ENCODE measurements around the gene ECHS1.

Gene ECHS1

DNA sequence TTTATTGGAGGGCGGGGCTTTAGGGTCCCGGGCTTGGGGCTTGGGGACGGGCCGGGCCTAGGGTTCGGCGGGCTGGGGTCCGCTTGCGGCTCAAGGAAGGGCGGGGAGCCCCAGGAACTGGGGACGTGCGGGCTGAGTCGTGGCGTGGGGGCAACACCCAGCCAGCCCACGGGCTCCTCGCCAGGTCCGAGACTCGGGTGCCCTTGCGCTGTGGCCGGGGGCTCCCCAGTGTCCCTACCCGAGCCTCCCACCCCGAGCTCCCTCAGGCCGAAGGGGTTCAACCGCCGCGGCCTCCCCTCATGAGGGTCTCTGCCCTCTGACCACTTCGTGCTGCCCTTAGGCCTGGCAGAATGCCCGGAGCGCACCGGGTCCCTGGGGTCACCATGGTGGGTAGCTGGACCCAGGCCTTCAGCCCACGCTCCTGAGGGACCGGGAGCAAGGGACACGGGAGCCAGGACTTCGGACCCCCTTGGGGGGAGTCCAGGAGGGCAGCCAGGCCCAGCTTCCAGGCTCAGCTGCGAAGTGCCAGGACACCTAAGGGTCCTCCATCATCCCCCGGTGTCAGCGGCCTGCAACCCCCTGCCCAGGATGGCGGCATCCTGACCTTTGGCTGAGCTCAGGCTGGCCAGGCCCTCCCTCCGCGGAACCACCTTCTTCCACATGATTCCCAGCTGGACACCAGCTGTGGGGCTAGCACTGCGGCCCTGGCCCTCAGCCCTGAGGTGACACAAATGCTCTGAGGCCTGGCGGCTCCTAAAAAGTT lies 14.8 kb downstream of the ECHS1 start:
- DNase-seq (ENCODE audit: low read depth in 2 of 2): no peak

DNA sequence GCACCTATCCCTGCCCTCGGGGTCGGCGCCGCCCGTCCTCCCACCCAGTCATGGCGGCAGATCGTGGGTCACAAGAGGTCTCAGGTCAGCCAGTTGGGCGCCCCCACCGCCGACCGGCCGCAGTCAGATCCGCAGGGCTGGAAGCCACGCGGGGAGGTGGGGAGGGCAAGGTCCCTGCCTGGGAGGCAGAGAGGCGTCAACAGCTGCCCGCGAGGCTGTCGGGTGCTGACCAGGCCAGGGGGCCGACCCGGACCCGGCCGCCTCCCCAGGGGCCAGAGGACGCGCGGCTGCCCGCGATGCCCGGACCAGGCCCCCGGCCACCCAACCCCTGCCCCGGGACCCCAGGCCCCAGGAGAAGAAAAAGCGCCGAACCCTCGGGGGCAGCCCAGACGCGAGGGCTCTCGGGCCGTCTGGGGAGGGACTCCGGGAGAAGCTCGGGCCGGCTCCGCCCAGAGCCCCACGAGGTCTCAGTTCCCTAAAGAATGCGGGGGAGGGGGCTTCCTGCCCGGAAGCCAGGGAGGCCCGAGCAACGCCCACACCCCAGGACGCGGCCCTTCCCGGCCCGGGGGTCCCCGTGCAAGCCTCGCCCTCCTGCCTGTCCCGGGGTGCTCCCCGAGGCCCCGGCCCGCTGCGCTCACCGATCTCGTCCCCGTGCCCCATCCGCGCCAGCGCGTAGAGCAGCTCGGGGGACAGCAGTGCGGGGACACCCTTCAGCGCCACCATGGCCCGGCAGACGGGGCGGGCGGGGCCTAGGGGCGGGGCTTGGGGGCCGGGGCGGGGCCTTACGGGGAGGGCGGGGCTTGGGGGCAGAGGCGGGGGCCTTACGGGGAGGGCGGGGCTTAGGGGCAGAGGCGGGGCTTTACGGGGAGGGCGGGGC lies 15.6 kb downstream of the ECHS1 start, which contains the start of gene FUOM:
FUOM (minus strand) TSS at position 735 of the 877 bp plus-strand sequence; CDS start at position 723, 12 bp downstream.
- peak; percentile 50 to 64 for DNase-seq (ENCODE audit: low read depth in 2 of 2)

GRCh38 chr10:133356549-133357284 lies 16.4 kb downstream of the ECHS1 start:
- no peak for DNase-seq (ENCODE audit: low read depth in 2 of 2)

- DNase-seq (ENCODE audit: low read depth in 2 of 2): no peak
Observed at GRCh38 chr10:133355991-133356390, 17.2 kb downstream of the ECHS1 start.

- DNase-seq (ENCODE audit: low read depth in 2 of 2): no peak
Observed at GRCh38 chr10:133355266-133355665, 17.9 kb downstream of the ECHS1 start.

DNA sequence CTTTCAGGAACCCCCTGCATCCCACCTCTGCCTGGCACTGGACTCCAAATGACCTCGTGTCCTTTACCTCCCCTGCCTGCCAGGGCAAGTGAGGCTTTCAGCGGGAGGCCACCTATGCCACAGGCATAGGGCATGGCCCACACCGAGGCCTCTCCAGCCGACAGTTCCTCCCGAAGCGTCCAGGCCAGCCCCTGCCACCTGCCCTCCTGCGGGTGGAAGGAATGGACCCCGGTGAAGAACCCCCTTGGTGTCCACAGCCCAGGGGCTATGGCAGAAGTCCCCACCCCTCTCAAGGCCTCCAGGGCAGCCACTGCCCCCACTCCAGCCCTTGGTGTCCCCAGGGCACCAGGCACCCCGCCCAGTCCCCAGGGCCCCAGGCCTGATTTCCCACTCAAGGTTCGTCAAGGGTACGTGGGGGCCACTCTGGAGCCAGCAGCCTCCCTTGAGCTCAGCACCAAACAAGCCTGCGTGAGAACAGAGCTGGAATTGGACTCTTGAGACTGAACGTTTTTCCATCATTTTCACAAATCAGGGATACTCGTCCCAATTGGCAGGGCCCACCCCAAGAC lies 18.4 kb downstream of the ECHS1 start:
- no peak for DNase-seq (ENCODE audit: low read depth in 2 of 2)

GRCh38 chr10:133353988-133354605 lies 19.1 kb downstream of the ECHS1 start:
- no peak for DNase-seq (ENCODE audit: low read depth in 2 of 2)

- no peak for DNase-seq (ENCODE audit: low read depth in 2 of 2)
Observed at GRCh38 chr10:133353202-133353959, 19.8 kb downstream of the ECHS1 start.

- DNase-seq (ENCODE audit: low read depth in 2 of 2): no peak
Observed at GRCh38 chr10:133351408-133352318, 21.5 kb downstream of the ECHS1 start.

- no peak for DNase-seq (ENCODE audit: low read depth in 2 of 2)
Observed at GRCh38 chr10:133350950-133351329, 22.2 kb downstream of the ECHS1 start.

GRCh38 chr10:133350283-133350949 lies 22.7 kb downstream of the ECHS1 start:
- DNase-seq (ENCODE audit: low read depth in 2 of 2): no peak

DNA sequence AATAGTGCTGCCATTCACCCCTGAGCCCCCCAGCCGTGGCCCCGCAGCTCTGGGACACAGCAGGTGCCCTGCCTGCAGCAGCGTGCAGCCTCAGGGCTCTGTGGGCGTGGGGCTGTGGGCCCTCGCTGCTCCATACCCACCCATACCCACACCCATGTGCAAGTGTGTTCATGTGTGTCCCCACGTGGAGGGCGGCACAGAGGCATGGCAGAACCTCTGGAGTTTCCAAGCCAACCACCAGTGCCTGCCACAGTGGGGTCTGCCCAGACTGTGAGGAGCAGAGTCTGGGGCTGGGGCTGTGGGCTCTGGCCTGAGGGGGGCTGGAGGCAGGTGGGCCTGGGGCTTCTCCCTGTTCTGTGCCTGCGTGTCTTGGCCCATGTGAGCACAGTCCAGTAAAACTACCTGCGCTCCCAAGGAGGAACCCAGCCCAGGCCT lies 23.6 kb downstream of the ECHS1 start:
- no peak for DNase-seq (ENCODE audit: low read depth in 2 of 2)

DNA sequence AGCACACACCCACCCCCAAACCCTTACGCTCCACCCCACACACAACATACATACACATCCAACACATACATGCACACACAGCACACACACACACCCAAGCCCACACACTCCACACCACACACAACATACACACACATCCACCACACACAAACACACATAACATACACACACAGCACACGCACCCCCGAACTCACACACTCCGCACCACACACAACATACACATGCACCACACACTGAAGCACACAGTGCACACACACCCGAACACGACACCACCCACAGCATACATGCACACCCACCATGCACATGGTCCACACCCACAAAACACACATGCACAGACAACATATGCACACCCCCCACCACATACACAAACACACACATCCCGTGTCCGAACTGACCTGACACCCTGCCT lies 24.0 kb downstream of the ECHS1 start:
- no peak for DNase-seq (ENCODE audit: low read depth in 2 of 2)

DNA sequence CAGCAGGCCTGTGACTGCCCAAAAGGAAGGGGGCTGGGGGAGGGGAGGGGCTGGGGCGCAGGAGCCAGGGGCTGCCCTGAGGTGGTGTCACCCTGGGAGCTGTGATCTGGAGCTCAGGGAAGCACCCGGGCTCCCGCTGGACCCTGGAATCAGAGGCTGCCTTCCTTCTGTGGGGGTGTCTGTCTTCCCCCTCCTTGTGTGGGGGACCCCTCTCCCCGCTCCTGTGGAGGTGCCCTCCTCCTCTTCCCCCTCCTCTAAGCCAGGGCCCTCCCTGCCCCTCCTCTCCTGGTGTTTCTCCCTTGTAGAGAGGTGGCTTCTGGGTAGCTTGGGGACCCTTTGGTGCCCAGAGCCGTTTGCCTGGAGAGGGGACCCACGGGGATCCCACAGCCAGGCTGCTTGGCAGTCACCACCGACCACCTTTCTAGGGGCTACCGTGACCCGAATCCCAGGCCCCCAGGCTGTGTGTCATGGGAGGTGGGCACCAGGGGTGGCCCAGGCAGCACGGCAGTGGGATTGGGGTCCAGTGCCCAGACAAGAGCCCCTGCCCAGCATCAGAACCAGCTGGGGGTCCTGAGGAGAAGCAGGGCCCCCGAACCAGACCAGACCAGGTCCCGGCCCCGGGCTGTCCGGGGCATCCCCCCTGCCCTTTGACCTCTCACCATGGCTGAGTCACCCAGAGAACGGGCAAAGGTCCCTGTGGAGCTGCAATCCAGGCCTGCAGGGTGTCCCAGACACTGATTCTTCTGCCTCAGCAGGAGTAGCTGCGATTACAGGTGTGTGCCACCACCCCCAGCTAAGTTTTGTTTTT lies 25.2 kb downstream of the ECHS1 start:
- DNase-seq (ENCODE audit: low read depth in 2 of 2): no peak

GRCh38 chr10:133346413-133346812 lies 26.7 kb downstream of the ECHS1 start:
- no peak for DNase-seq (ENCODE audit: low read depth in 2 of 2)

DNA sequence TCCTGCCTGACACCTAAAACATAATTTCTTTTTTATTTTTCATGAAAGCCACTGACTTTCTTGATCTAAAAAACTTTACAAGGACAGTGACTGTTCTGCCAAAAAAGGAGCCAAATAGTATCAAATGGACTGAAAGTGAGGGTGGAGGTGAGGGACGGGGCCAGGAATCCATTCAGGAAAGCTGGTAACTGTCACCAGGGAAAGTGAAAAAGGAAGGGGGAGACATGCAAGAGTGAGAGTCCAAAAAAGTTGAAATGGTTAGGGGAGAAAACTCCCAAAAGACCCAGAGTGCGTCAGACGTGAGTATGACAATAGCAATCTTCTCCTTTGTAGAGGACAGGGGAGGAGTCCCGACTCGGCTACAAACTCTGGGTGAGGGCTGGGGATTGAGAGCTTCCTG lies 28.9 kb downstream of the ECHS1 start:
- DNase-seq (ENCODE audit: low read depth in 2 of 2): no peak

- no peak for DNase-seq (ENCODE audit: low read depth in 2 of 2)
Observed at GRCh38 chr10:133343558-133343957, 29.6 kb downstream of the ECHS1 start.

DNA sequence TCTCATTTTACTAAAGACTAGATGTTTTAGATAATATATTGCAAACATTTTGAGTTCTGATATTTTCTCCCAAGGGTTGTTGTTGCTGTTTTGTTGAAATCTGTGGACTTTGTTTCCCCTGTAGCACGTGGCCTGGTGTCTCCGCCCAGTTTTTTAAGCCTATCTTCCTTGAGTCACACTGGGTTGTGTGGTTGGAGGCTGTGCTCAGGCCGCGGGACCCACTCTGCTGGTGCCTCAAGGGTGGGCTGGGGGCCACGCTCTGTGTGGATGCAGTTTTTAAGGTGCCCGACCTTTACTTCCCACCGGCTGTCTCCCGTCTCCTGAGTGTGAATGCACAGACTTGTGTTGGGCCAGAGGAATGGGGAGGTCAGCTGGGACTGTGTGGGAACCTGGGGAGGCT lies 30.2 kb downstream of the ECHS1 start:
- no peak for DNase-seq (ENCODE audit: low read depth in 2 of 2)

Data from stimulated activated CD8-positive, alpha-beta memory T cell treated with anti-CD3 and anti-CD28 coated beads, Interleukin-15, amount 100 ng/mL, for 4 hours (primary cell).